ENCODE results near the gene DNAJB1. TPM values are rescaled to one million over a fixed set of nuclear protein-coding genes. Genes with fewer than 3 reads are reported as not detected.

The DNAJB1 gene
- total RNA-seq, 1 experiment from 2014 or later: 77.7 TPM

GRCh38 chr19:14512406-14512961, 5.7 kb downstream of the DNAJB1 start:
- Histone ChIP-seq H3K9me3 (ENCODE audit: control insufficient read depth, low read depth, low read length) (no peaks in the 10 kb centered on the region), H2BK120ac (ENCODE audit: low read depth, low read length, poor library complexity, severe bottlenecking) (no peak overlapping the region), H3K23me2 (ENCODE audit: insufficient read length, low read depth, low read length, poor library complexity, severe bottlenecking) (peaks cover 8% of the 10 kb centered on the region), H3K9ac (ENCODE audit: extremely low read depth, insufficient read length, low read length) (no peak overlapping the region), H4K20me1 (ENCODE audit: control insufficient read depth, insufficient read depth, insufficient read length) (no peaks in the 10 kb centered on the region), H3K4me2 (ENCODE audit: insufficient read depth, insufficient read length, low read length) (no peak overlapping the region), H3K27ac (ENCODE audit: insufficient read length, low read depth, low read length) (no peak overlapping the region), H4K5ac (ENCODE audit: insufficient read length, low read depth, low read length) (peak overlapping the region; percentile 53), H3K56ac (ENCODE audit: insufficient read length, low read depth, low read length) (no peak overlapping the region), H3T11ph (ENCODE audit: low read length) (no peak overlapping the region), H3K27me3 (ENCODE audit: insufficient read depth, low read length) (no peaks in the 10 kb centered on the region), H3K79me1 (ENCODE audit: insufficient read depth, low read depth, low read length, poor library complexity, severe bottlenecking) (peaks cover 9% of the 10 kb centered on the region), H3K4ac (ENCODE audit: low read depth, low read length) (no peak overlapping the region), H2AFZ (ENCODE audit: low read length) (no peak overlapping the region), H3K79me2 (ENCODE audit: insufficient read depth, low read length) (peaks cover 12% of the 10 kb centered on the region; the same call in 1 of the 2 replicates), H2BK12ac (ENCODE audit: insufficient read length, low read depth, low read length) (no peak overlapping the region), H2BK15ac (ENCODE audit: low read depth, low read length) (no peak overlapping the region), H2BK20ac (ENCODE audit: low read depth, low read length, poor library complexity, severe bottlenecking) (no peak overlapping the region), H3K14ac (ENCODE audit: insufficient read depth, low read length) (no peak overlapping the region), H2BK5ac (ENCODE audit: insufficient read length, low read length) (no peak overlapping the region), H3K23ac (ENCODE audit: insufficient read length, low read depth, low read length) (no peak overlapping the region), H4K8ac (replicated peaks; ENCODE audit: insufficient read length, low read depth, low read length) (no peak overlapping the region), H4K91ac (ENCODE audit: insufficient read length, low read depth, low read length) (no peak overlapping the region), H2AK5ac (ENCODE audit: insufficient read length, low read length) (no peak overlapping the region), H3K18ac (ENCODE audit: insufficient read length, low read depth, low read length) (no peak overlapping the region), H3K4me1 (ENCODE audit: insufficient read depth, low read length) (no peaks in the 10 kb centered on the region)
- no peaks in the 10 kb centered on the region for H3K9me3 Mint-ChIP-seq
- H3K4me3 Mint-ChIP-seq: no peak overlapping the region
- peaks cover 1% of the 10 kb centered on the region; the same call in 1 of the 2 replicates for H3K27me3 Mint-ChIP-seq (ENCODE audit: low read depth)
- DNase-seq: no peak
- TF ChIP-seq CTCF (conservative IDR thresholded peaks at IDR 0.05): no peak
- peaks cover 27 to 36% (median 32%) of the 10 kb centered on the region in 3 experiments; a peak in 6 of 7 replicates for H3K36me3 Mint-ChIP-seq (ENCODE audit: insufficient read depth in 1 of 3, low read depth in 3 of 3)
- H3K27ac Mint-ChIP-seq: peak overlapping the region in 1 of 3 experiments; percentile 11; a peak in 1 of 7 replicates
- no CpG with 5 or more reads among the region's 14 CpGs for WGBS (ENCODE audit: extremely low coverage, insufficient read length, low lambda C conversion rate)
- peaks cover 17 to 23% of the 10 kb centered on the region in 2 experiments for H3K4me1 Mint-ChIP-seq

Data from H9 (cell line).